Activated naive CD4-positive, alpha-beta T cell treated with Interleukin-2 at 50 U/mL for 16 hours (primary cell): ENCODE measurements around the gene TAGLN2.

Experiments used
- DNase-seq: peaks from one replicate; pipeline ENCODE4 v3.0.0-alpha.2; 2020

Gene TAGLN2

GRCh38 chr1:159934136-159935039, 9.1 kb upstream of the TAGLN2 start:
- DNase-seq = no peak

- DNase-seq = no peak
Observed at GRCh38 chr1:159933347-159933746, 8.0 kb upstream of the TAGLN2 start.

- DNase-seq = no peak
Observed at GRCh38 chr1:159932296-159933285, 7.3 kb upstream of the TAGLN2 start.

- DNase-seq = no peak
Observed at GRCh38 chr1:159931795-159932173, 6.5 kb upstream of the TAGLN2 start.

GRCh38 chr1:159931101-159931794, 5.9 kb upstream of the TAGLN2 start:
- DNase-seq = no peak

- DNase-seq = no peak
Observed at GRCh38 chr1:159930634-159931033, 5.3 kb upstream of the TAGLN2 start.

- DNase-seq = no peak
Observed at GRCh38 chr1:159930216-159930615, 4.9 kb upstream of the TAGLN2 start.

GRCh38 chr1:159929155-159930051, 4.1 kb upstream of the TAGLN2 start:
- DNase-seq = no peak

- DNase-seq = no peak
Observed at GRCh38 chr1:159928491-159929050, 3.3 kb upstream of the TAGLN2 start.

GRCh38 chr1:159927849-159928431, 2.6 kb upstream of the TAGLN2 start:
- DNase-seq = no peak

- DNase-seq = no peak
Observed at GRCh38 chr1:159927211-159927848, 2.0 kb upstream of the TAGLN2 start.

GRCh38 chr1:159925719-159926078, 392 bp upstream of the TAGLN2 start:
- DNase-seq = no peak

GRCh38 chr1:159924025-159924790, 1.1 kb downstream of the TAGLN2 start:
- peak; percentile 69 for DNase-seq

- peak; percentile 86 for DNase-seq
Observed at GRCh38 chr1:159923203-159924024, 1.9 kb downstream of the TAGLN2 start.

- peak; percentile 10 for DNase-seq
Observed at GRCh38 chr1:159922511-159923202, 2.6 kb downstream of the TAGLN2 start.

- peak; percentile 23 for DNase-seq
Observed at GRCh38 chr1:159921700-159922504, 3.4 kb downstream of the TAGLN2 start.

GRCh38 chr1:159921251-159921650, 4.1 kb downstream of the TAGLN2 start:
- peak; percentile 26 for DNase-seq
